AG04449 (cell line): ENCODE measurements around the gene KCNK3.

Source experiments
- CTCF ChIA-PET: fragments of 350-600 bp; formaldehyde crosslinking; extraction: SDS; loops from one replicate; lab custom pipeline; 2021; ENCODE audit warnings: antibody characterized with exemption; lab: Yijun Ruan, JAX
- POLR2A ChIA-PET: fragments of 400-600, 350-600 bp; formaldehyde crosslinking; extraction: SDS; loops from one replicate; lab custom pipeline; 2020; ENCODE audit warnings: antibody characterized with exemption, inconsistent platforms; lab: Yijun Ruan, JAX
- DNase-seq: peaks from one replicate; pipeline ENCODE4 v3.0.0-alpha.2; 2010; ENCODE audit warnings: low read depth, low spot score
- H3K4me3 ChIP-seq: 2 replicates; pipeline ENCODE4 v1.5.1; 2011; ENCODE audit warnings: low read depth, mild to moderate bottlenecking, control low read depth, low read length
- CTCF ChIP-seq: IDR thresholded peaks from one replicate; pipeline ENCODE4 v1.5.1; 2011; ENCODE audit warnings: mild to moderate bottlenecking, moderate library complexity, low read length, control low read depth, inconsistent platforms; ENCODE audit not compliant: insufficient read depth; ENCODE audit errors: missing control alignments

KCNK3 gene

DNA sequence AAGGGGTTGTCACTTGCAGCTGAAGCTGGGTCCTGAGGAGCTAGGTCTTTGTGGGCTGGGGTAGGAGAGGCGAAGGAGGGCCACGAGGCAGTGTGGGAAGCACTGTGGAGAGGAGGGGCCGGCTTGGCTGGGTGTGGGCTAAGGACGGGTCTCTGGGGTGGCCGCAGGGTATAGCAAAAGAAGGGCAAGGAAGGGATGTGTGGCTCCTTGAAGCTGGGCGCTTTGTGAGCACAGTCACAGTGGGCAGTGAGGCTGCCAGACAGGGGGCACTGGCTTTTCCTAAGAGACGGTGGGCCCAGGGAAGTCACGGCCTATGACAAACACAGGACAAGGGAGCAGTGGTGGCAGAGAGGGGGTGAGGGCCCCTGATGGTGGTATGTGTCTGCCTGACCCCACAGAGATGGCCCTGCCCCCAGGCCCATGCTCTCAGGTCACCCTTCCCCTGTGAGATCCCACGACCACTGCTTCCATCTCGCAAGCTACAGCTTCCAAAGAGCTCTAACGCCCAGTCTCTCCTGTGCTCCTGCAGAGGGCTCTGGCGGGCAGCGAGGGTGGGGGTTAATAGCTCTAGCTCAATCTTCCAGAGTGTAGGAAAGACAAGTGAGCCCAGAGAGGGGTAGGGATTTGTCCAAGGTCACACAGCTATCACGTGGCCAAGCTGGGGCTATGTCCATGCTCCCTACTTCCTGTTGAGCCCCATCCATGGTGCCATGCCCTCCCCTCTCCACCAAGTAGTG, 32.4 kb downstream of the KCNK3 start:
- POLR2A ChIA-PET: no interaction called here
- CTCF ChIA-PET: interaction anchor here (0.5 to 2.9 kb wide), 3 partner anchors 18 to 23 kb away, joined by 3 to 14 read pairs (median 3); no protein-coding TSS in a partner anchor
- H3K4me3 ChIP-seq: no peak overlapping the region
- TF ChIP-seq CTCF: no peak
- no peak for DNase-seq

- no peak for TF ChIP-seq CTCF
- ChIA-PET POLR2A (no interaction called here), CTCF (interaction anchor here (0.7 to 2.9 kb wide), 2 partner anchors 20 to 22 kb away, joined by 3 to 14 read pairs; no protein-coding TSS in a partner anchor)
- H3K4me3 ChIP-seq: no peak overlapping the region
- DNase-seq: no peak
These were observed 32.9 kb downstream of the KCNK3 start for GRCh38 chr2:26725521-26725820.

GRCh38 chr2:26726228-26726627, 33.7 kb downstream of the KCNK3 start:
- DNase-seq: no peak
- ChIA-PET POLR2A (no interaction called here), CTCF (interaction anchor here (2.9 kb wide), 1 partner anchor 19 kb away, joined by 14 read pairs; no protein-coding TSS in a partner anchor)
- no peak overlapping the region for H3K4me3 ChIP-seq
- TF ChIP-seq CTCF: no peak

DNA sequence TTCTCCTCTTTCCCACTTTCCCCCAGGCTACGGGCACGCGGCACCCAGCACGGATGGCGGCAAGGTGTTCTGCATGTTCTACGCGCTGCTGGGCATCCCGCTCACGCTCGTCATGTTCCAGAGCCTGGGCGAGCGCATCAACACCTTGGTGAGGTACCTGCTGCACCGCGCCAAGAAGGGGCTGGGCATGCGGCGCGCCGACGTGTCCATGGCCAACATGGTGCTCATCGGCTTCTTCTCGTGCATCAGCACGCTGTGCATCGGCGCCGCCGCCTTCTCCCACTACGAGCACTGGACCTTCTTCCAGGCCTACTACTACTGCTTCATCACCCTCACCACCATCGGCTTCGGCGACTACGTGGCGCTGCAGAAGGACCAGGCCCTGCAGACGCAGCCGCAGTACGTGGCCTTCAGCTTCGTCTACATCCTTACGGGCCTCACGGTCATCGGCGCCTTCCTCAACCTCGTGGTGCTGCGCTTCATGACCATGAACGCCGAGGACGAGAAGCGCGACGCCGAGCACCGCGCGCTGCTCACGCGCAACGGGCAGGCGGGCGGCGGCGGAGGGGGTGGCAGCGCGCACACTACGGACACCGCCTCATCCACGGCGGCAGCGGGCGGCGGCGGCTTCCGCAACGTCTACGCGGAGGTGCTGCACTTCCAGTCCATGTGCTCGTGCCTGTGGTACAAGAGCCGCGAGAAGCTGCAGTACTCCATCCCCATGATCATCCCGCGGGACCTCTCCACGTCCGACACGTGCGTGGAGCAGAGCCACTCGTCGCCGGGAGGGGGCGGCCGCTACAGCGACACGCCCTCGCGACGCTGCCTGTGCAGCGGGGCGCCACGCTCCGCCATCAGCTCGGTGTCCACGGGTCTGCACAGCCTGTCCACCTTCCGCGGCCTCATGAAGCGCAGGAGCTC, 35.4 kb downstream of the KCNK3 start:
- POLR2A ChIA-PET: no interaction called here
- DNase-seq: no peak
- CTCF ChIA-PET: interaction anchor here (0.6 to 22.6 kb wide), 9 partner anchors 10 to 118 kb away, joined by 3 to 698 read pairs (median 3); no protein-coding TSS in a partner anchor
- H3K4me3 ChIP-seq: peak overlapping the region; percentile 29
- TF ChIP-seq CTCF: peak; percentile 52

DNA sequence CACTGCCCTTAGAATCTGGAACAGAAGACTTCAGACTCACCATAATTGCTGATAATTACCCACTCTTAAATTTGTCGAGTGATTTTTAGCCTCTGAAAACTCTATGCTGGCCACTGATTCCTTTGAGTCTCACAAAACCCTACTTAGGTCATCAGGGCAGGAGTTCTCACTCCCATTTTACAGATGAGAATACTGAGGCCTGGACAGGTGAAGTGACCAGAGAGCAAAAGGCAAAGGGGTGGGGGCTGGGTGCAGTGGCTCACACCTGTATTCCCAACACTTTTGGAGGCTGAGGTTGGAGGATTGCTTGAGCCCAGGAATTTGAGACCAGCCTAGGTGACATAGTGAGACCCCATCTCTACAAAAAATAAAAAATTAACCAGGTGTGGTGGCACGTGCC, 36.8 kb downstream of the KCNK3 start:
- H3K4me3 ChIP-seq: no peak overlapping the region
- CTCF ChIA-PET: interaction anchor here (1.1 to 22.6 kb wide), 5 partner anchors 12 to 151 kb away, joined by 3 to 698 read pairs (median 6); no protein-coding TSS in a partner anchor
- no peak for DNase-seq
- no peak for TF ChIP-seq CTCF
- POLR2A ChIA-PET: no interaction called here
